Measurements from ENCODE around the gene DYNC1LI1. TPM values are rescaled to one million over a fixed set of nuclear protein-coding genes. Genes with fewer than 3 reads are reported as not detected.

DYNC1LI1 gene
- total RNA-seq, 1 experiment from 2014 or later = 29.8 TPM

DNA sequence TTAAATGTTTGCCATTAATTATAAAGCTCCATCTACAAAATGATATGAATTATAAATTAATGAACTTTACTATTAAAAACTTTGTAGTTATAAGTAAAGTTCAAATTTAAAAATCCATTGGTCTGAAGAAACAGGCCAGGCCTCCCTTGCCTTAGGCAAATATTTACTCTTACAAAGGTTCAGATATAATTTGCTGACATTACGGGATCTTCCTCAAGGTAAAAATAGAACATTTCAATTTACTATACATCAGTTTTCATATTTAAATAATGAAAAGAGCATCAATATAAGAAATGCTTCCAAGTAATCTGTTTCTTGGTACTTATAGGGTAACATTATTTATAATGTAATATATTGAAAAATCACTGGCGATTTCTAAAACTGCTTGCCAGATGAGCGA lies 71.7 kb downstream of the DYNC1LI1 start:
- DNase-seq = no peak
- Mint-ChIP-seq H3K4me1 (ENCODE audit: low read depth, unreplicated experiment) (peaks cover 27% of the 10 kb centered on the region), H3K27me3 (ENCODE audit: unreplicated experiment) (no peaks in the 10 kb centered on the region), H3K9me3 (ENCODE audit: low read depth, unreplicated experiment) (no peaks in the 10 kb centered on the region), H3K36me3 (ENCODE audit: insufficient read depth, unreplicated experiment) (peaks cover 40% of the 10 kb centered on the region), H3K27ac (ENCODE audit: unreplicated experiment) (no peak overlapping the region), H3K4me3 (ENCODE audit: low read depth, unreplicated experiment) (no peak overlapping the region)
- intact Hi-C loops (cut with micrococcal nuclease; ENCODE audit: unreplicated experiment) = loop anchor here (10.0 kb wide), 1 partner anchor 324 kb away; no protein-coding TSS in a partner anchor
- CTCF ChIA-PET = interaction anchor here (0.7 kb wide), 1 partner anchor 39 kb away, joined by 3 read pairs; no protein-coding TSS in a partner anchor
- no TSS peak for BruUV-seq (replicated peaks)
- TF ChIP-seq, protein P1, sequence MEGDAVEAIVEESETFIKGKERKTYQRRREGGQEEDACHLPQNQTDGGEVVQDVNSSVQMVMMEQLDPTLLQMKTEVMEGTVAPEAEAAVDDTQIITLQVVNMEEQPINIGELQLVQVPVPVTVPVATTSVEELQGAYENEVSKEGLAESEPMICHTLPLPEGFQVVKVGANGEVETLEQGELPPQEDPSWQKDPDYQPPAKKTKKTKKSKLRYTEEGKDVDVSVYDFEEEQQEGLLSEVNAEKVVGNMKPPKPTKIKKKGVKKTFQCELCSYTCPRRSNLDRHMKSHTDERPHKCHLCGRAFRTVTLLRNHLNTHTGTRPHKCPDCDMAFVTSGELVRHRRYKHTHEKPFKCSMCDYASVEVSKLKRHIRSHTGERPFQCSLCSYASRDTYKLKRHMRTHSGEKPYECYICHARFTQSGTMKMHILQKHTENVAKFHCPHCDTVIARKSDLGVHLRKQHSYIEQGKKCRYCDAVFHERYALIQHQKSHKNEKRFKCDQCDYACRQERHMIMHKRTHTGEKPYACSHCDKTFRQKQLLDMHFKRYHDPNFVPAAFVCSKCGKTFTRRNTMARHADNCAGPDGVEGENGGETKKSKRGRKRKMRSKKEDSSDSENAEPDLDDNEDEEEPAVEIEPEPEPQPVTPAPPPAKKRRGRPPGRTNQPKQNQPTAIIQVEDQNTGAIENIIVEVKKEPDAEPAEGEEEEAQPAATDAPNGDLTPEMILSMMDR (IDR thresholded peaks at IDR 0.05; ENCODE audit: unreplicated experiment) = no peak

DNA sequence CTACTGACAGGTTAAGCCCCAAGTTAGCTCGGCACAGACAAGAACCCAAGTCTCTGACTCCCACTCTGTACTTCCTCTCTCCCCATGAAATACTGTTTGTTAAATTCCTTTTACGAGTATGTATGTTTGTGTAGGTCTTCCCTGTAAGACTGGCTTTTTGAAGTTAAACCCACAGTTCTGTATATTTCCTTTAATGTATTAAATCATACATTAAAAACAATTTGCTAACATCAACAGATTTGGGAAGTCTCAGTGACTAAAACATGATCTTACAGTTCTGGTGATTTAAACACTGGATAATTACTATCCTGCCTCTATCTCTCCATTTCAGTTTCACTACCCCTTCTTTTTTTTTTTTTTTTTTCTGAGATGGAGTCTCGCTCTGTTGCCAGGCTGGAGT lies 72.4 kb downstream of the DYNC1LI1 start:
- intact Hi-C loops (cut with micrococcal nuclease; ENCODE audit: unreplicated experiment) = loop anchor here (10.0 kb wide), 1 partner anchor 323 kb away; no protein-coding TSS in a partner anchor
- CTCF ChIA-PET = interaction anchor here (0.7 to 0.8 kb wide), 3 partner anchors 38 to 232 kb away, joined by 3 to 5 read pairs (median 3); no protein-coding TSS in a partner anchor
- H3K4me1 Mint-ChIP-seq (ENCODE audit: low read depth, unreplicated experiment) = peaks cover 25% of the 10 kb centered on the region
- BruUV-seq (replicated peaks) = no TSS peak
- no peak overlapping the region for H3K27ac Mint-ChIP-seq (ENCODE audit: unreplicated experiment)
- no peaks in the 10 kb centered on the region for H3K27me3 Mint-ChIP-seq (ENCODE audit: unreplicated experiment)
- H3K4me3 Mint-ChIP-seq (ENCODE audit: low read depth, unreplicated experiment) = no peak overlapping the region
- H3K36me3 Mint-ChIP-seq (ENCODE audit: insufficient read depth, unreplicated experiment) = peaks cover 40% of the 10 kb centered on the region
- DNase-seq = no peak
- TF ChIP-seq, protein P1 (IDR thresholded peaks at IDR 0.05; ENCODE audit: unreplicated experiment) = no peak
- no peaks in the 10 kb centered on the region for H3K9me3 Mint-ChIP-seq (ENCODE audit: low read depth, unreplicated experiment)

DNA sequence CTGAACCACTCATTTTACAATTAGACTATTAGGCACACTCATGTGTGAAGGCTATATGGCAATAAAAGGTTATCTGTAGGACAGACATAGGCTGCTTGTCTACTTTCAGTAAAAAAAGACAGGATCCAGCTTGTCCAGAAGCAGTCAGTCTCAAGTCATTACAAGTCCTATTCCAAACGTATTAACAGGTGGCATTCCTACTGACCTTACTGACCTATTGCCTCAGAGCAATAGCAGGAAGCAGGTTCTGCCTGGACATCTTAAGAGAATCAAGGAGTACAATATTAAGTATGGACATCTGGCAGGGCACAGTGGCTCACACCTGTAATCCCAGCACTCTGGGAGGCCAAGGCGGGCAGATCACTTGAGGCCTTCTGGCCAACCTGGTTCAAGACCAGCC lies 75.0 kb downstream of the DYNC1LI1 start:
- H3K9me3 Mint-ChIP-seq (ENCODE audit: low read depth, unreplicated experiment) = no peaks in the 10 kb centered on the region
- no peaks in the 10 kb centered on the region for H3K27me3 Mint-ChIP-seq (ENCODE audit: unreplicated experiment)
- H3K27ac Mint-ChIP-seq (ENCODE audit: unreplicated experiment) = no peak overlapping the region
- TF ChIP-seq, protein P1 (IDR thresholded peaks at IDR 0.05; ENCODE audit: unreplicated experiment) = no peak
- H3K36me3 Mint-ChIP-seq (ENCODE audit: insufficient read depth, unreplicated experiment) = peaks cover 17% of the 10 kb centered on the region
- CTCF ChIA-PET = no interaction called here
- H3K4me1 Mint-ChIP-seq (ENCODE audit: low read depth, unreplicated experiment) = peaks cover 18% of the 10 kb centered on the region
- no TSS peak for BruUV-seq (replicated peaks)
- intact Hi-C loops (cut with micrococcal nuclease; ENCODE audit: unreplicated experiment) = loop anchor here (10.0 kb wide), 1 partner anchor 321 kb away; no protein-coding TSS in a partner anchor
- H3K4me3 Mint-ChIP-seq (ENCODE audit: low read depth, unreplicated experiment) = no peak overlapping the region
- no peak for DNase-seq

DNA sequence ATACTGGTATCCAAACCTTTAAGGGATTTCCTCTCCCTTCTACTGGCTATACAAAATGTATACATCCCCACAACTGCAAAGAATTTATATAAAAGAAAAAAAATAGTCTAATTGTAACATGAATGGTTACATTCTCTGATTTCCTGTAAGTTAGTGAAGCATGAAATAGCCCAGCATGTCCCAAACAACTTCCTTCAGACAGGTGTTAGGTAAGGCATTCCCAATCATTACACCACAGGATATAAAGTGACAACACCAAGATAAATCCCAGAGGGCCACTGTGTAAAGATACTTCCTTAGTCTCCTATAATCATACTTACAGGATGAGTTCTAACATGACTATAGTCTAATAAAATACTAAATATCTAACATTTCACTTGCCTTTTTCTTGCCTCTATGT lies 75.6 kb downstream of the DYNC1LI1 start:
- CTCF ChIA-PET = no interaction called here
- Mint-ChIP-seq H3K36me3 (ENCODE audit: insufficient read depth, unreplicated experiment) (peaks cover 14% of the 10 kb centered on the region), H3K27me3 (ENCODE audit: unreplicated experiment) (no peaks in the 10 kb centered on the region), H3K4me1 (ENCODE audit: low read depth, unreplicated experiment) (peaks cover 18% of the 10 kb centered on the region), H3K4me3 (ENCODE audit: low read depth, unreplicated experiment) (no peak overlapping the region), H3K27ac (ENCODE audit: unreplicated experiment) (no peak overlapping the region), H3K9me3 (ENCODE audit: low read depth, unreplicated experiment) (no peaks in the 10 kb centered on the region)
- no TSS peak for BruUV-seq (replicated peaks)
- TF ChIP-seq, protein P1 (IDR thresholded peaks at IDR 0.05; ENCODE audit: unreplicated experiment) = no peak
- intact Hi-C loops (cut with micrococcal nuclease; ENCODE audit: unreplicated experiment) = loop anchor here (10.0 kb wide), 1 partner anchor 320 kb away; no protein-coding TSS in a partner anchor
- no peak for DNase-seq
